Prostate gland (tissue), 2 donors: ENCODE measurements around the gene HGF. TPM values are rescaled to one million over a fixed set of nuclear protein-coding genes. Genes with fewer than 3 reads are reported as not detected.

Experiments
- DNase-seq: peaks from one replicate; pipeline ENCODE4 v3.0.0-alpha.2; 2019; ENCODE audit warnings: low spot score
- H3K27ac ChIP-seq, 2 donors: fragments of 200-600 bp; sonication (generic); 2 replicates each; pipeline ENCODE4 v1.5.1; 2017 to 2019
- H3K27me3 ChIP-seq: fragments of 200-600 bp; sonication (generic); replicated peaks from 2 replicates; pipeline ENCODE4 v1.5.1; 2019; ENCODE audit not compliant: insufficient read depth
- H3K36me3 ChIP-seq, 2 donors: fragments of 200-600 bp; sonication (generic); 1 replicate in 1 of 2; 2 replicates in 1 of 2; pipeline versions ENCODE4 v1.5.1 to v1.8.1; 2017 to 2019
- H3K4me1 ChIP-seq: fragments of 200-600 bp; sonication (generic); replicated peaks from 2 replicates; pipeline ENCODE4 v1.5.1; 2019
- H3K4me3 ChIP-seq, 2 donors: fragments of 200-600 bp; sonication (generic); 2 replicates each; pipeline ENCODE4 v1.5.1; 2017 to 2019
- H3K9me3 ChIP-seq: fragments of 200-600 bp; sonication (generic); 2 replicates; pipeline ENCODE4 v1.5.1; 2017
- CTCF ChIP-seq, 4 experiments: fragments of 200-600 bp in 2 of 4; fragments of 450-650 bp in 2 of 4; sonication (generic) in 2 of 4; IDR thresholded peaks; 1 replicate in 3 of 4; 2 replicates in 1 of 4; pipeline ENCODE4 v1.5.1; 2016 to 2019; ENCODE audit warnings: antibody characterized with exemption in 4 of 4, mild to moderate bottlenecking in 2 of 4, moderate library complexity in 2 of 4
- POLR2A ChIP-seq: fragments of 450-650 bp; IDR thresholded peaks from one replicate; pipeline ENCODE4 v1.6.1; 2016; ENCODE audit warnings: antibody characterized with exemption, mild to moderate bottlenecking
- POLR2AphosphoS5 ChIP-seq: sonication (generic); formaldehyde crosslinking; IDR thresholded peaks from one replicate; pipeline ENCODE4 v1.6.1; 2017; ENCODE audit warnings: antibody characterized with exemption
- WGBS: methylation state at CpG from one replicate; pipeline ENCODE4 v1.1.5; 2018; 5-methylcytosine and 5-hydroxymethylcytosine counted together
- intact Hi-C: fragments of 100-400 bp; cut with DNase I; formaldehyde crosslinking; loops from one replicate; pipeline ENCODE4 v1.14.2; 2022
- total RNA-seq, 2 donors: library from RNA; depleted of rRNA; stranded (reverse); fragments of >200 nt; gene quantifications; one replicate each; pipeline ENCODE4 v1.1.0, GENCODE V29; 2016

HGF gene
- total RNA-seq, 2 donors from 2014 or later = 7.5 to 8.1 TPM

DNA sequence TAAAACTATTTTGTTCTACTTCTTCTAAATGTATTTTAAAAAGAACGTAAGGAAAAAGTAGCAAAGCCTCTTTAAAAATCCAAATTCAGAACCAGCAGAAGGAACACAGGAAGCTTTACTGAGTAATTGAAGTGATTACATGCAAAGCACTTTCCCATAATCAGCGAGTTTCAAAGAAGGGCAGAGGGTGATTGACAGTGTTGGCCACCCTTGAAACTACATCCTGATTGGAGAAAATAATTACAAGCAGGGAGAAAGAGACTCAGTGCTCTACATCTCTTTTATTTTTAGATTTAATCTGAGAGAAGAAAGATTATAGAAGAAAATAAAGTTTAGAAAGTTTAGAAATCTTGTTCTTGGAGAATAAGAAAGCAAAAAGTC, 20.3 kb upstream of the HGF start:
- H3K9me3 ChIP-seq = no peaks in the 10 kb centered on the region
- no peaks in the 10 kb centered on the region for H3K36me3 ChIP-seq
- H3K27ac ChIP-seq = no peak overlapping the region
- no peak overlapping the region for H3K4me3 ChIP-seq
- WGBS = 43% methylated on average over 2 of the region's 2 CpGs
- DNase-seq = no peak
- H3K4me1 ChIP-seq = no peaks in the 10 kb centered on the region
- TF ChIP-seq POLR2A (no peak), POLR2AphosphoS5 (no peak), CTCF (IDR thresholded peaks at IDR 0.05) (no peak)
- intact Hi-C loops = no loop called here
- no peaks in the 10 kb centered on the region for H3K27me3 ChIP-seq

DNA sequence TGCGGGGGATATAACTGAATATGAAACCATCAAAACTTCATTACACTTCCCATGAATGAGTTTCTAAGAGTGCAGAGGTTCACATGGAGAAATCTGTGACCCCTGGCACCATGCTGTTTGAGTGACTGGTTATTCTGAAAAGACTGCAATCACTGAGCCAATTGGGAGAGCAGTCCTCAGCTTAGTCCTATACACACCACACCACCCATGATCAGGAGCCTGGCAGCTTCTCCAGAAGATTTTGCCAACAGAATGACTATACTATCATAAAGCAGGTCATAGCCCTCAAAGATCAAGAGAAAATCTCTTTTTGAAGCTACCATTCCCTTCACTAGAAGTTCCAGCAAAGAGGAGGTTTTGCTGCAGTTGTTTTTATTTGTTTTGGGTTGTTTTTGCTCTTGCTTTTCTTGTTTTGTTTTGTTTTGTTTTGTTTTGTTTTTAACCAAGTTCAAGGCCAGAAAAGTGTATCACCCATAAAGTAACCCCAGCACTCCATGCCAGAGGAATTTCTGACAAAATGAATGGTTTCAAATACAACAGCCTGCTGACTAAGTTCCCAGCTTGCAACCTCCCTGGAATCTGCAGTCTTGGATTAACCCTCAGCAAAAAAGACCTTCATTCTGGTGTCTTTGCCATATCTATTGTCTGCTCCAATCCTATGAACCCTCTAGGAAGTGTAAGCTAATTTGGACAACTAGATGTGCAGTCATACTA, 19.7 kb upstream of the HGF start:
- intact Hi-C loops = no loop called here
- no peaks in the 10 kb centered on the region for H3K27me3 ChIP-seq
- H3K9me3 ChIP-seq = no peaks in the 10 kb centered on the region
- DNase-seq = no peak
- no peak overlapping the region for H3K27ac ChIP-seq
- 100% methylated on average over 1 of the region's 1 CpG for WGBS
- no peaks in the 10 kb centered on the region for H3K4me1 ChIP-seq
- TF ChIP-seq POLR2AphosphoS5 = no peak
- no peak for TF ChIP-seq CTCF (IDR thresholded peaks at IDR 0.05)
- TF ChIP-seq POLR2A = no peak
- no peaks in the 10 kb centered on the region for H3K36me3 ChIP-seq
- no peak overlapping the region for H3K4me3 ChIP-seq

- Histone ChIP-seq H3K4me1 (no peaks in the 10 kb centered on the region), H3K36me3 (no peaks in the 10 kb centered on the region), H3K9me3 (no peaks in the 10 kb centered on the region), H3K4me3 (no peak overlapping the region), H3K27me3 (no peaks in the 10 kb centered on the region), H3K27ac (no peak overlapping the region)
- no peak for TF ChIP-seq CTCF (IDR thresholded peaks at IDR 0.05)
- no peak for TF ChIP-seq POLR2AphosphoS5
- TF ChIP-seq POLR2A = no peak
- 83% methylated on average over 8 of the region's 8 CpGs for WGBS
- no peak for DNase-seq
- intact Hi-C loops = no loop called here
These were observed 18.4 kb upstream of the HGF start for GRCh38 chr7:81788246-81788645.

- no peak overlapping the region for H3K4me3 ChIP-seq
- no peaks in the 10 kb centered on the region for H3K27me3 ChIP-seq
- DNase-seq = no peak
- intact Hi-C loops = no loop called here
- H3K27ac ChIP-seq = no peak overlapping the region
- H3K9me3 ChIP-seq = no peaks in the 10 kb centered on the region
- H3K4me1 ChIP-seq = no peaks in the 10 kb centered on the region
- TF ChIP-seq POLR2AphosphoS5 (no peak), CTCF (IDR thresholded peaks at IDR 0.05) (no peak), POLR2A (no peak)
- no peaks in the 10 kb centered on the region for H3K36me3 ChIP-seq
These were observed 14.0 kb upstream of the HGF start for GRCh38 chr7:81783818-81784217.

DNA sequence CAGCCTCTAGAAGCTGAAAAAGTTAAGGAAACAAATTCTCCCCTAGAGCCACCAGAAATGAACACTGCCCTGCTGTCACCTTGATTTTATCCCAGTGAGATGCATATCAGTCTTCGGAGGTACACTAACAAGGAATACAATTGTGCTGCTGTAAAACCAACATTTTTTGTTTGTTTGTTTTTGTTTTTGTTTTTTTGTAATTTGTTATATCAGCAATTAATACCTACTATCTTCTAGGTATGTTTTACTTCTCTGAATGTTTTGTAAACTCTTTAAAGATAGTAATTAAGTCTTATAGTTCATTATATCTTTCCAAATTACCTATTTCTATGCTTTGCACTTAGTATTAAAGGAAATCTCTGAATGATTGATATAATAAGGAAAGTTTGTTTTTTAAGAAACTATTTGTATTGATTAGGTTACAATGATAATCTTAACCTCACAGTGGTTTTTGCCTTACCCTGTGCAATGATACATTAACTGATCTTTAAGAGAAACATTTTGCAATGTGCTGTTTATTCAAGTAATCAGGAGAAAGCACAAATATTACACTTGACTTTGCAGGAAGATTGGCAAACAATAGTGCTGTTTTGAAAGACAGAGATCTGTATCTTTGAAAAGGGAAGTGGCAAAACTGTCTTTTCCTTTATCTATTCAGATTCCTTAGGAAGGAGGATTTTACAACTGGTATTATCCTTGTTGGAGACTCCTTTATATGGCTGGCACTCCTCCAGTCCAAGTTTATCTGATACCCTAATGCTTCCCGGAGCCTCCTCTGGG, 11.3 kb upstream of the HGF start:
- Histone ChIP-seq H3K27ac (no peak overlapping the region), H3K4me3 (no peak overlapping the region), H3K27me3 (no peaks in the 10 kb centered on the region), H3K36me3 (no peaks in the 10 kb centered on the region), H3K4me1 (no peaks in the 10 kb centered on the region), H3K9me3 (no peaks in the 10 kb centered on the region)
- 32% methylated on average over 2 of the region's 2 CpGs for WGBS
- no peak for DNase-seq
- TF ChIP-seq POLR2A = no peak
- TF ChIP-seq CTCF (IDR thresholded peaks at IDR 0.05) = no peak
- TF ChIP-seq POLR2AphosphoS5 = no peak
- intact Hi-C loops = no loop called here
